ENCODE data around the gene TUBA1A.

GRCh38 chr12:49188916-49189367 is at the start of gene TUBA1A:
- TF ChIP-seq EZH2 (IDR thresholded peaks at IDR 0.05; ENCODE audit: insufficient read depth, poor library complexity, severe bottlenecking) (no peak), EZH2phosphoT487 (IDR thresholded peaks at IDR 0.05; ENCODE audit: insufficient read depth, low read depth) (no peak)

Data from GM23248 (cell line).